Activated CD4-positive, alpha-beta memory T cell treated with anti-CD3 and anti-CD28 coated beads, Interleukin-2, amount 10 ng/mL, durations not matched to agents 7 days and 5 days (primary cell): ENCODE measurements around the gene PPP4R3C. TPM values are rescaled to one million over a fixed set of nuclear protein-coding genes. Genes with fewer than 3 reads are reported as not detected.

Experiments used
- total RNA-seq, 2 experiments: library from RNA; stranded (reverse); gene quantifications; one replicate each; pipeline ENCODE4 v1.2.3, GENCODE V29; 2021

Gene PPP4R3C
- total RNA-seq, 2 experiments from 2014 or later = not detected

Other genes with a start within 250 kb of the PPP4R3C start
- not detected for gene DCAF8L2, start 127.0 kb upstream of the PPP4R3C start, total RNA-seq